ENCODE measurements around the gene SLC17A4.

GRCh38 chr6:25777031-25777430, 22.5 kb downstream of the SLC17A4 start:
- TF ChIP-seq CTCF (IDR thresholded peaks at IDR 0.05; ENCODE audit: low read depth, low read length) (no peak), POLR2A (IDR thresholded peaks at IDR 0.05; ENCODE audit: extremely low read depth, insufficient read length) (no peak), MYC (IDR thresholded peaks at IDR 0.05; ENCODE audit: low read depth, low read length) (no peak)
